Smooth muscle cell (in vitro differentiated cells): ENCODE results near the gene DPYSL4. TPM values are rescaled to one million over a fixed set of nuclear protein-coding genes. Genes with fewer than 3 reads are reported as not detected.

ENCODE experiments used
- DNase-seq: peaks from one replicate; lab custom pipeline; 2025; ENCODE audit not compliant: unreplicated experiment; lab: John Stamatoyannopoulos, UW
- H2AFZ ChIP-seq: fragments of 200-600 bp; sonication (generic); 2 replicates; pipeline ENCODE4 v1.6.0; 2016; ENCODE audit warnings: antibody characterized with exemption, low read depth, mild to moderate bottlenecking
- H3F3A ChIP-seq: fragments of 200-600 bp; sonication (generic); 2 replicates; pipeline ENCODE4 v1.6.0; 2017; ENCODE audit warnings: antibody characterized with exemption, low read depth
- H3K27ac ChIP-seq: fragments of 200-600 bp; sonication (generic); 2 replicates; pipeline ENCODE4 v1.5.1; 2016; ENCODE audit warnings: low read depth, mild to moderate bottlenecking
- H3K27me3 ChIP-seq: fragments of 200-600 bp; sonication (generic); 2 replicates; pipeline ENCODE4 v1.6.1; 2016; ENCODE audit warnings: low read depth, mild to moderate bottlenecking
- H3K36me3 ChIP-seq: fragments of 200-600 bp; sonication (generic); 2 replicates; pipeline ENCODE4 v1.5.1; 2016; ENCODE audit warnings: low read depth
- H3K4me1 ChIP-seq: fragments of 200-600 bp; sonication (generic); 2 replicates; pipeline ENCODE4 v1.5.1; 2016; ENCODE audit warnings: low read depth
- H3K4me2 ChIP-seq: fragments of 200-600 bp; sonication (generic); 2 replicates; pipeline ENCODE4 v1.6.0; 2016; ENCODE audit warnings: mild to moderate bottlenecking
- H3K4me3 ChIP-seq: fragments of 200-600 bp; sonication (generic); 2 replicates; pipeline ENCODE4 v1.5.1; 2016; ENCODE audit warnings: mild to moderate bottlenecking
- H3K79me2 ChIP-seq: fragments of 200-600 bp; sonication (generic); 2 replicates; pipeline ENCODE4 v1.6.0; 2016; ENCODE audit warnings: low read depth, mild to moderate bottlenecking
- H3K9ac ChIP-seq: fragments of 200-600 bp; sonication (generic); 2 replicates; pipeline ENCODE4 v1.6.0; 2016; ENCODE audit warnings: low read depth
- H3K9me3 ChIP-seq: fragments of 200-600 bp; sonication (generic); replicated peaks from 2 replicates; pipeline ENCODE4 v1.5.1; 2016; ENCODE audit warnings: low read depth
- H4K20me1 ChIP-seq: fragments of 200-600 bp; sonication (generic); 2 replicates; pipeline ENCODE4 v1.6.0; 2016; ENCODE audit warnings: low read depth
- CTCF ChIP-seq: fragments of 200-600 bp; sonication (generic); IDR thresholded peaks from 2 replicates; pipeline ENCODE4 v1.5.1; 2017; ENCODE audit warnings: borderline replicate concordance, mild to moderate bottlenecking, antibody characterized with exemption; ENCODE audit not compliant: insufficient read depth, poor library complexity, severe bottlenecking
- WGBS: methylation state at CpG from one replicate; pipeline ENCODE4 v1.1.7; 2016; ENCODE audit warnings: low lambda C conversion rate; 5-methylcytosine and 5-hydroxymethylcytosine counted together
- polyA plus RNA-seq: library from polyadenylated mRNA; unstranded; fragments of >200 nt; fragmentation: Nextera tagmentation; extraction: Ambion mirVana; gene quantifications from 2 replicates; pipeline ENCODE4 v1.2.1, GENCODE V29; 2016
- total RNA-seq: library from RNA; depleted of rRNA; stranded (reverse); fragments of >200 nt; gene quantifications from 2 replicates; pipeline ENCODE4 v1.2.3, GENCODE V29; 2014

The DPYSL4 gene
- total and polyA plus RNA-seq, 2 experiments from 2014 or later: 6.0 to 7.4 TPM

- Histone ChIP-seq H4K20me1 (no peaks in the 10 kb centered on the region), H3K36me3 (no peaks in the 10 kb centered on the region), H2AFZ (no peak overlapping the region), H3K9ac (no peak overlapping the region), H3K27ac (no peak overlapping the region), H3K79me2 (no peaks in the 10 kb centered on the region), H3K4me1 (no peaks in the 10 kb centered on the region), H3K9me3 (no peaks in the 10 kb centered on the region), H3K4me3 (no peak overlapping the region), H3K4me2 (no peak overlapping the region), H3K27me3 (no peaks in the 10 kb centered on the region), H3F3A (no peaks in the 10 kb centered on the region)
- WGBS: 94% methylated on average over 28 of the region's 32 CpGs
- no peak for TF ChIP-seq CTCF
- no peak for DNase-seq
These were observed 45.0 kb upstream of the DPYSL4 start for GRCh38 chr10:132141526-132142395.

GRCh38 chr10:132142396-132143161 lies 44.2 kb upstream of the DPYSL4 start:
- H3K9ac ChIP-seq: no peak overlapping the region
- no peak overlapping the region for H3K27ac ChIP-seq
- H4K20me1 ChIP-seq: no peaks in the 10 kb centered on the region
- TF ChIP-seq CTCF: peak; percentile 80
- H3K4me2 ChIP-seq: no peak overlapping the region
- H3K4me3 ChIP-seq: no peak overlapping the region
- H3K27me3 ChIP-seq: no peaks in the 10 kb centered on the region
- no peaks in the 10 kb centered on the region for H3K79me2 ChIP-seq
- no peak for DNase-seq
- H3K36me3 ChIP-seq: no peaks in the 10 kb centered on the region
- H3K9me3 ChIP-seq: no peaks in the 10 kb centered on the region
- WGBS: 48% methylated on average over 27 of the region's 33 CpGs
- no peaks in the 10 kb centered on the region for H3K4me1 ChIP-seq
- no peaks in the 10 kb centered on the region for H3F3A ChIP-seq
- no peak overlapping the region for H2AFZ ChIP-seq

- DNase-seq: no peak
- no peaks in the 10 kb centered on the region for H3K27me3 ChIP-seq
- H4K20me1 ChIP-seq: no peaks in the 10 kb centered on the region
- H3K9ac ChIP-seq: no peak overlapping the region
- TF ChIP-seq CTCF: no peak
- H3K4me3 ChIP-seq: no peak overlapping the region
- no peaks in the 10 kb centered on the region for H3K36me3 ChIP-seq
- WGBS: 71% methylated on average over 12 of the region's 12 CpGs
- H3K9me3 ChIP-seq: no peaks in the 10 kb centered on the region
- H3K27ac ChIP-seq: no peak overlapping the region
- no peaks in the 10 kb centered on the region for H3K4me1 ChIP-seq
- H2AFZ ChIP-seq: no peak overlapping the region
- no peaks in the 10 kb centered on the region for H3K79me2 ChIP-seq
- no peaks in the 10 kb centered on the region for H3F3A ChIP-seq
- no peak overlapping the region for H3K4me2 ChIP-seq
These were observed 43.6 kb upstream of the DPYSL4 start for GRCh38 chr10:132143162-132143561.
